ENCODE data around the gene PTGR1.

- TF ChIP-seq POLR2A (IDR thresholded peaks at IDR 0.05; ENCODE audit: low read depth, low read length): no peak
- no peak for TF ChIP-seq POLR2AphosphoS5 (IDR thresholded peaks at IDR 0.05; ENCODE audit: low read depth, low read length)
- TF ChIP-seq TAF1 (IDR thresholded peaks at IDR 0.05; ENCODE audit: borderline replicate concordance, low read depth, low read length): no peak
These were observed 83.4 kb downstream of the PTGR1 start for GRCh38 chr9:111516061-111516465.

Measured in GM12892 (cell line).